HEK293 (cell line): Measurements from ENCODE around the gene BTBD18.
A peak's percentile ranks its signal among the peaks of the same experiment; 100 is the strongest.

Experiments used
- GLIS1 ChIP-seq: fragments of 450-650 bp; formaldehyde crosslinking; IDR thresholded peaks from 2 replicates; pipeline ENCODE4 v1.5.1; 2016; ENCODE audit warnings: missing biosample characterization, missing genetic modification characterization
- IKZF3 ChIP-seq: fragments of 450-650 bp; IDR thresholded peaks from 2 replicates; pipeline ENCODE4 v1.5.0; 2018; ENCODE audit warnings: missing biosample characterization, mild to moderate bottlenecking, missing genetic modification characterization, moderate library complexity
- OSR2 ChIP-seq: fragments of 450-650 bp; formaldehyde crosslinking; IDR thresholded peaks from 2 replicates; pipeline ENCODE4 v1.5.1; 2016; ENCODE audit warnings: missing biosample characterization, missing genetic modification characterization
- SCRT1 ChIP-seq: fragments of 450-650 bp; formaldehyde crosslinking; IDR thresholded peaks from 2 replicates; pipeline ENCODE4 v1.5.1; 2016; ENCODE audit warnings: missing biosample characterization, missing genetic modification characterization, borderline replicate concordance
- TRIM28 ChIP-seq: IDR thresholded peaks from 2 replicates; pipeline ENCODE4 v1.6.1; 2011; ENCODE audit warnings: low read length, control low read depth, borderline replicate concordance
- ZBTB8A ChIP-seq: fragments of 450-650 bp; formaldehyde crosslinking; IDR thresholded peaks from 2 replicates; pipeline ENCODE4 v1.5.1; 2016; ENCODE audit warnings: missing biosample characterization, missing genetic modification characterization
- ZFP41 ChIP-seq: fragments of 450-650 bp; formaldehyde crosslinking; IDR thresholded peaks from 2 replicates; pipeline ENCODE4 v1.5.1; 2016; ENCODE audit warnings: missing biosample characterization, missing genetic modification characterization, borderline replicate concordance
- ZFP69B ChIP-seq: fragments of 450-650 bp; formaldehyde crosslinking; IDR thresholded peaks from 2 replicates; pipeline ENCODE4 v1.5.1; 2016; ENCODE audit warnings: missing biosample characterization, missing genetic modification characterization
- ZNF132 ChIP-seq: fragments of 450-650 bp; formaldehyde crosslinking; IDR thresholded peaks from 2 replicates; pipeline ENCODE4 v1.5.1; 2017; ENCODE audit warnings: missing biosample characterization, missing genetic modification characterization, borderline replicate concordance
- ZNF146 ChIP-seq: fragments of 450-650 bp; formaldehyde crosslinking; IDR thresholded peaks from 2 replicates; pipeline ENCODE4 v1.5.1; 2016; ENCODE audit warnings: missing biosample characterization, missing genetic modification characterization
- ZNF239 ChIP-seq: fragments of 450-650 bp; formaldehyde crosslinking; IDR thresholded peaks from 2 replicates; pipeline ENCODE4 v1.5.1; 2016; ENCODE audit warnings: missing biosample characterization, missing genetic modification characterization
- ZNF302 ChIP-seq: fragments of 450-650 bp; formaldehyde crosslinking; IDR thresholded peaks from 2 replicates; pipeline ENCODE4 v1.5.1; 2016; ENCODE audit warnings: missing biosample characterization, missing genetic modification characterization, low read depth
- ZNF391 ChIP-seq: fragments of 450-650 bp; formaldehyde crosslinking; IDR thresholded peaks from 2 replicates; pipeline ENCODE4 v1.5.1; 2016; ENCODE audit warnings: low read depth, missing biosample characterization, missing genetic modification characterization, borderline replicate concordance
- ZNF404 ChIP-seq: fragments of 450-650 bp; formaldehyde crosslinking; IDR thresholded peaks from 2 replicates; pipeline ENCODE4 v1.5.1; 2017; ENCODE audit warnings: missing biosample characterization, missing genetic modification characterization
- ZNF449 ChIP-seq: fragments of 450-650 bp; formaldehyde crosslinking; IDR thresholded peaks from 2 replicates; pipeline ENCODE4 v1.5.1; 2017; ENCODE audit warnings: missing biosample characterization, mild to moderate bottlenecking, missing genetic modification characterization, moderate library complexity
- ZNF501 ChIP-seq: fragments of 450-650 bp; formaldehyde crosslinking; IDR thresholded peaks from 2 replicates; pipeline ENCODE4 v1.5.1; 2016; ENCODE audit warnings: missing biosample characterization, missing genetic modification characterization
- ZNF518A ChIP-seq: fragments of 450-650 bp; formaldehyde crosslinking; conservative IDR thresholded peaks from 2 replicates; pipeline ENCODE4 v1.5.1; 2016; ENCODE audit warnings: low read depth, missing biosample characterization, missing genetic modification characterization
- ZNF521 ChIP-seq: fragments of 450-650 bp; formaldehyde crosslinking; IDR thresholded peaks from 2 replicates; pipeline ENCODE4 v1.5.1; 2017; ENCODE audit warnings: missing biosample characterization, mild to moderate bottlenecking, missing genetic modification characterization
- ZNF555 ChIP-seq: fragments of 450-650 bp; formaldehyde crosslinking; conservative IDR thresholded peaks from 2 replicates; pipeline ENCODE4 v1.5.1; 2017; ENCODE audit warnings: missing biosample characterization, mild to moderate bottlenecking, missing genetic modification characterization, inconsistent platforms
- ZNF558 ChIP-seq: fragments of 450-650 bp; formaldehyde crosslinking; IDR thresholded peaks from 2 replicates; pipeline ENCODE4 v1.5.1; 2016; ENCODE audit warnings: missing biosample characterization, missing genetic modification characterization
- ZNF626 ChIP-seq: fragments of 450-650 bp; sonication (Bioruptor Pico); formaldehyde crosslinking; IDR thresholded peaks from 2 replicates; pipeline ENCODE4 v1.5.1; 2018; ENCODE audit warnings: missing biosample characterization, missing genetic modification characterization, inconsistent platforms
- ZNF654 ChIP-seq: fragments of 450-650 bp; formaldehyde crosslinking; IDR thresholded peaks from 2 replicates; pipeline ENCODE4 v1.5.1; 2016; ENCODE audit warnings: low read depth, missing biosample characterization, missing genetic modification characterization
- ZNF660 ChIP-seq: fragments of 450-650 bp; IDR thresholded peaks from 2 replicates; pipeline ENCODE4 v1.5.1; 2018; ENCODE audit warnings: missing biosample characterization, mild to moderate bottlenecking, missing genetic modification characterization
- ZNF670 ChIP-seq: fragments of 450-650 bp; formaldehyde crosslinking; IDR thresholded peaks from 2 replicates; pipeline ENCODE4 v1.5.1; 2016; ENCODE audit warnings: missing biosample characterization, missing genetic modification characterization, low read depth
- ZNF76 ChIP-seq: fragments of 450-650 bp; formaldehyde crosslinking; IDR thresholded peaks from 2 replicates; pipeline ENCODE4; 2016; ENCODE audit warnings: low read depth, missing biosample characterization, missing genetic modification characterization, borderline replicate concordance
- ZNF776 ChIP-seq: fragments of 450-650 bp; formaldehyde crosslinking; IDR thresholded peaks from 2 replicates; pipeline ENCODE4 v1.5.0; 2017; ENCODE audit warnings: missing biosample characterization, missing genetic modification characterization, borderline replicate concordance
- ZSCAN23 ChIP-seq: fragments of 450-650 bp; formaldehyde crosslinking; IDR thresholded peaks from 2 replicates; pipeline ENCODE4 v1.5.1; 2016; ENCODE audit warnings: missing biosample characterization, missing genetic modification characterization
- ZSCAN30 ChIP-seq: fragments of 450-650 bp; IDR thresholded peaks from 2 replicates; pipeline ENCODE4 v1.5.1; 2018; ENCODE audit warnings: missing biosample characterization, mild to moderate bottlenecking, missing genetic modification characterization, moderate library complexity
- ZSCAN4 ChIP-seq: fragments of 450-650 bp; formaldehyde crosslinking; IDR thresholded peaks from 2 replicates; pipeline ENCODE4 v1.5.1; 2017; ENCODE audit warnings: missing biosample characterization, missing genetic modification characterization
- TF ChIP-seq, protein P1 (sequence below): fragments of 450-650 bp; formaldehyde crosslinking; IDR thresholded peaks from 2 replicates; pipeline ENCODE4 v1.5.1; 2016; ENCODE audit warnings: missing biosample characterization, missing genetic modification characterization

Gene BTBD18

GRCh38 chr11:57761301-57762234 lies 9.9 kb upstream of the BTBD18 start, which contains the start of gene CTNND1 (continued):
- TF ChIP-seq ZNF518A (no peak), ZNF391 (tag by site-specific recombination) (no peak), ZNF449 (tag by site-specific recombination) (no peak), IKZF3 (tag by site-specific recombination) (peak; percentile 97), ZNF132 (tag by site-specific recombination) (no peak), ZSCAN4 (tag by site-specific recombination) (no peak), OSR2 (tag by site-specific recombination) (no peak), ZNF501 (tag by site-specific recombination) (0 out of 2 replicates have a peak, but pooled peaks have one; percentile 51), ZNF76 (tag by site-specific recombination) (0 out of 2 replicates have a peak, but pooled peaks have one; percentile 25), ZNF239 (tag by site-specific recombination) (no peak), ZNF654 (tag by site-specific recombination) (no peak), ZNF776 (tag by site-specific recombination) (no peak), ZFP41 (no peak), SCRT1 (tag by site-specific recombination) (no peak), ZNF302 (tag by site-specific recombination) (no peak), ZNF521 (tag by site-specific recombination) (no peak), ZSCAN23 (tag by site-specific recombination) (no peak), ZNF660 (tag by site-specific recombination) (peak; percentile 21; the same call in 1 of the 2 replicates), ZNF404 (no peak), ZNF626 (no peak), ZNF558 (no peak; the same call in 1 of the 2 replicates), ZSCAN30 (no peak), GLIS1 (peak; percentile 26; the same call in 1 of the 2 replicates), ZNF555 (tag by site-specific recombination) (no peak), TRIM28 (no peak), ZFP69B (tag by site-specific recombination) (no peak), ZNF146 (tag by site-specific recombination) (no peak), ZNF670 (tag by site-specific recombination) (no peak), ZBTB8A (tag by site-specific recombination) (no peak)
- TF ChIP-seq, protein P1, sequence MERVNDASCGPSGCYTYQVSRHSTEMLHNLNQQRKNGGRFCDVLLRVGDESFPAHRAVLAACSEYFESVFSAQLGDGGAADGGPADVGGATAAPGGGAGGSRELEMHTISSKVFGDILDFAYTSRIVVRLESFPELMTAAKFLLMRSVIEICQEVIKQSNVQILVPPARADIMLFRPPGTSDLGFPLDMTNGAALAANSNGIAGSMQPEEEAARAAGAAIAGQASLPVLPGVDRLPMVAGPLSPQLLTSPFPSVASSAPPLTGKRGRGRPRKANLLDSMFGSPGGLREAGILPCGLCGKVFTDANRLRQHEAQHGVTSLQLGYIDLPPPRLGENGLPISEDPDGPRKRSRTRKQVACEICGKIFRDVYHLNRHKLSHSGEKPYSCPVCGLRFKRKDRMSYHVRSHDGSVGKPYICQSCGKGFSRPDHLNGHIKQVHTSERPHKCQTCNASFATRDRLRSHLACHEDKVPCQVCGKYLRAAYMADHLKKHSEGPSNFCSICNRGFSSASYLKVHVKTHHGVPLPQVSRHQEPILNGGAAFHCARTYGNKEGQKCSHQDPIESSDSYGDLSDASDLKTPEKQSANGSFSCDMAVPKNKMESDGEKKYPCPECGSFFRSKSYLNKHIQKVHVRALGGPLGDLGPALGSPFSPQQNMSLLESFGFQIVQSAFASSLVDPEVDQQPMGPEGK (tag by site-specific recombination) = peak; percentile 54; the same call in 1 of the 2 replicates
